GM11168 (cell line): ENCODE measurements around the gene CNST.

Experiments
- in situ Hi-C: fragments of 300-500 bp; cut with MboI; formaldehyde crosslinking; loops from one replicate; pipeline ENCODE4 v1.12.0; 2022; ENCODE audit warnings: low sequenced_read_pairs; ENCODE audit not compliant: unreplicated experiment

The CNST gene

GRCh38 chr1:246661451-246661850, 95.2 kb downstream of the CNST start:
- in situ Hi-C loops = no loop called here

GRCh38 chr1:246667773-246668172, 101.5 kb downstream of the CNST start:
- in situ Hi-C loops = no loop called here

- in situ Hi-C loops = no loop called here
These were observed 103.4 kb downstream of the CNST start for GRCh38 chr1:246669659-246670058.

GRCh38 chr1:246674049-246674448, 107.8 kb downstream of the CNST start:
- in situ Hi-C loops = no loop called here

- in situ Hi-C loops = no loop called here
These were observed 111.6 kb downstream of the CNST start for GRCh38 chr1:246677842-246678241.

GRCh38 chr1:246678816-246679793, 112.8 kb downstream of the CNST start:
- in situ Hi-C loops = no loop called here

- in situ Hi-C loops = no loop called here
These were observed 113.5 kb downstream of the CNST start for GRCh38 chr1:246679794-246680177.

GRCh38 chr1:246680190-246680589, 113.9 kb downstream of the CNST start:
- in situ Hi-C loops = no loop called here

- in situ Hi-C loops = no loop called here
These were observed 114.5 kb downstream of the CNST start for GRCh38 chr1:246680696-246681130.

GRCh38 chr1:246681900-246682895, 115.9 kb downstream of the CNST start:
- in situ Hi-C loops = no loop called here

- in situ Hi-C loops = no loop called here
These were observed 117.3 kb downstream of the CNST start for GRCh38 chr1:246683521-246683920.

- in situ Hi-C loops = no loop called here
These were observed 120.7 kb downstream of the CNST start for GRCh38 chr1:246687002-246687401.

GRCh38 chr1:246689409-246690008, 123.3 kb downstream of the CNST start:
- in situ Hi-C loops = loop anchor here (10.0 kb wide), 1 partner anchor 195 kb away; no protein-coding TSS in a partner anchor

GRCh38 chr1:246690100-246690499, 123.8 kb downstream of the CNST start:
- in situ Hi-C loops = loop anchor here (10.0 kb wide), 1 partner anchor 195 kb away; no protein-coding TSS in a partner anchor

GRCh38 chr1:246691622-246692495, 125.6 kb downstream of the CNST start:
- in situ Hi-C loops = loop anchor here (10.0 kb wide), 1 partner anchor 197 kb away; no protein-coding TSS in a partner anchor

GRCh38 chr1:246694213-246694895, 128.1 kb downstream of the CNST start:
- in situ Hi-C loops = loop anchor here (10.0 kb wide), 1 partner anchor 200 kb away; no protein-coding TSS in a partner anchor

GRCh38 chr1:246695136-246695535, 128.9 kb downstream of the CNST start:
- in situ Hi-C loops = loop anchor here (10.0 kb wide), 1 partner anchor 200 kb away; no protein-coding TSS in a partner anchor

GRCh38 chr1:246695666-246696065, 129.4 kb downstream of the CNST start:
- in situ Hi-C loops = loop anchor here (10.0 kb wide), 1 partner anchor 201 kb away; no protein-coding TSS in a partner anchor
